B cell (primary cell): ENCODE measurements around the gene HDAC10. TPM values are rescaled to one million over a fixed set of nuclear protein-coding genes. Genes with fewer than 3 reads are reported as not detected.

Experiments
- ATAC-seq: fragments of 200-7000 bp; cut with Tn5 transposase; one replicate; pipeline ENCODE4 v1.10.0; 2021; ENCODE audit warnings: low read depth, mild to moderate bottlenecking, moderate number of reproducible peaks, moderate library complexity
- CTCF ChIA-PET: fragments of 350-600 bp; sonication (Branson Sonifier 250); formaldehyde crosslinking; loops from one replicate; lab custom pipeline; 2021; ENCODE audit warnings: antibody characterized with exemption, inconsistent platforms; lab: Charles Lee
- POLR2A ChIA-PET: fragments of 350-600 bp; sonication (Branson Sonifier 250); formaldehyde crosslinking; loops from one replicate; lab custom pipeline; 2021; ENCODE audit warnings: antibody characterized with exemption; lab: Charles Lee
- DNase-seq: peaks from one replicate; pipeline ENCODE4 v3.0.0; 2013
- H2AFZ ChIP-seq: 2 replicates; pipeline ENCODE4 v1.6.1; 2012; ENCODE audit warnings: mild to moderate bottlenecking, low read depth, low read length; ENCODE audit not compliant: insufficient read depth, poor library complexity, severe bottlenecking
- H3K27ac ChIP-seq, 2 donors: 1 replicate in 1 of 2; 2 replicates in 1 of 2; pipeline ENCODE4 v1.5.1; 2012 to 2013; ENCODE audit warnings: low read length in 2 of 2, mild to moderate bottlenecking in 2 of 2, moderate library complexity in 1 of 2
- H3K27me3 ChIP-seq, 4 experiments: fragments of 200-600 bp in 1 of 4; sonication (generic) in 1 of 4; replicated peaks in 1 of 4; 1 replicate in 2 of 4; 2 replicates in 2 of 4; pipeline versions ENCODE4 v1.6.1 to v1.7.0; 2013 to 2016; ENCODE audit warnings: low read length in 3 of 4, mild to moderate bottlenecking in 2 of 4, mixed read lengths in 1 of 4, moderate library complexity in 1 of 4; ENCODE audit not compliant: insufficient read depth in 4 of 4, control insufficient read depth in 3 of 4; ENCODE audit errors: control extremely low read depth in 1 of 4
- H3K36me3 ChIP-seq, 2 experiments: replicated peaks in 1 of 2; 1 replicate in 1 of 2; 2 replicates in 1 of 2; pipeline versions ENCODE4 v1.6.1 to v1.7.1; 2013; ENCODE audit warnings: low read length in 1 of 2; ENCODE audit not compliant: insufficient read depth in 2 of 2, control insufficient read depth in 1 of 2; ENCODE audit errors: control extremely low read depth in 1 of 2, extremely low read depth in 1 of 2
- H3K4me1 ChIP-seq, 2 donors: fragments of 200-600 bp in 1 of 2; sonication (generic) in 1 of 2; 1 replicate in 1 of 2; 2 replicates in 1 of 2; pipeline versions ENCODE4 v1.5.1 to v1.6.1; 2013 to 2017; ENCODE audit warnings: low read length in 2 of 2; ENCODE audit not compliant: control insufficient read depth in 2 of 2, insufficient read depth in 2 of 2
- H3K4me2 ChIP-seq: replicated peaks from 2 replicates; pipeline ENCODE3; 2012; ENCODE audit warnings: mild to moderate bottlenecking, low read depth, low read length; ENCODE audit not compliant: poor library complexity, severe bottlenecking
- H3K4me3 ChIP-seq, 5 experiments: fragments of 200-600 bp in 1 of 5; sonication (generic) in 1 of 5; 1 replicate in 3 of 5; 2 replicates in 2 of 5; pipeline versions ENCODE4 v1.5.1 to v1.7.0; 2011 to 2016; ENCODE audit warnings: low read length in 4 of 5, mild to moderate bottlenecking in 4 of 5, low read depth in 2 of 5, control low read depth in 1 of 5, moderate library complexity in 1 of 5; ENCODE audit not compliant: insufficient read depth in 1 of 5; ENCODE audit errors: control extremely low read depth in 1 of 5, extremely low read depth in 1 of 5
- H3K79me2 ChIP-seq: fragments of 200-600 bp; sonication (generic); one replicate; pipeline ENCODE4 v1.6.0; 2016; ENCODE audit warnings: low read length; ENCODE audit not compliant: control insufficient read depth, insufficient read depth
- H3K9ac ChIP-seq: fragments of 200-600 bp; sonication (generic); 2 replicates; pipeline ENCODE4 v1.6.1; 2017; ENCODE audit warnings: mild to moderate bottlenecking, low read length, moderate library complexity
- H3K9me3 ChIP-seq, 3 donors: one replicate each; pipeline versions ENCODE4 v1.6.1 to v1.7.1; 2013; ENCODE audit warnings: low read length in 2 of 3; ENCODE audit not compliant: control insufficient read depth in 2 of 3, insufficient read depth in 1 of 3; ENCODE audit errors: control extremely low read depth in 1 of 3
- H4K20me1 ChIP-seq: 2 replicates; pipeline ENCODE4 v1.6.0; 2012; ENCODE audit warnings: mild to moderate bottlenecking, low read length; ENCODE audit not compliant: insufficient read depth, control insufficient read depth, poor library complexity, severe bottlenecking
- H3K27ac Mint-ChIP-seq: one replicate; pipeline ENCODE4 v1.8.0; 2021; ENCODE audit warnings: mixed read lengths
- H3K27me3 Mint-ChIP-seq: one replicate; pipeline ENCODE4 v1.8.0; 2021; ENCODE audit warnings: mixed read lengths
- H3K4me1 Mint-ChIP-seq: one replicate; pipeline ENCODE4 v1.8.0; 2021; ENCODE audit warnings: mixed read lengths
- H3K4me3 Mint-ChIP-seq: one replicate; pipeline ENCODE4 v1.8.0; 2021; ENCODE audit warnings: mixed read lengths
- H3K9me3 Mint-ChIP-seq: one replicate; pipeline ENCODE4 v1.8.0; 2022; ENCODE audit warnings: mixed read lengths; ENCODE audit not compliant: insufficient read depth
- EZH2 ChIP-seq: IDR thresholded peaks from 2 replicates; pipeline ENCODE4 v1.6.1; 2012; ENCODE audit warnings: borderline replicate concordance, low read depth, mild to moderate bottlenecking, moderate library complexity, low read length; ENCODE audit not compliant: insufficient read depth, poor library complexity, severe bottlenecking
- WGBS: methylation state at CpG from one replicate; pipeline ENCODE4 v1.1.5; 2013; ENCODE audit warnings: missing lambda C conversion rate; ENCODE audit not compliant: insufficient coverage; 5-methylcytosine and 5-hydroxymethylcytosine counted together
- intact Hi-C: fragments of 100-400 bp; cut with micrococcal nuclease; formaldehyde crosslinking; loops from one replicate; pipeline ENCODE4 v1.10.0; 2022
- polyA plus RNA-seq: library from polyadenylated mRNA; depleted of rRNA; stranded (reverse); fragments of >200 nt; gene quantifications from 2 replicates; pipeline ENCODE4 v1.2.3, GENCODE V29; 2012
- total RNA-seq, 2 donors: library from RNA; stranded (reverse); fragments of 120-200 nt in 1 of 2; gene quantifications; 1 replicate in 1 of 2; 2 replicates in 1 of 2; pipeline versions ENCODE4 v1.2.3 to v1.2.4, GENCODE V29; 2013 to 2022
- TF ChIP-seq, protein P1 (sequence below): fragments of 200-600 bp; IDR thresholded peaks from one replicate; pipeline ENCODE4 v1.8.0; 2022; ENCODE audit warnings: antibody characterized with exemption, mild to moderate bottlenecking

The HDAC10 gene
- total and polyA plus RNA-seq, 2 donors (not counting 1 experiment from before 2014, with no cell fraction given) = 136 to 187 TPM

DNA sequence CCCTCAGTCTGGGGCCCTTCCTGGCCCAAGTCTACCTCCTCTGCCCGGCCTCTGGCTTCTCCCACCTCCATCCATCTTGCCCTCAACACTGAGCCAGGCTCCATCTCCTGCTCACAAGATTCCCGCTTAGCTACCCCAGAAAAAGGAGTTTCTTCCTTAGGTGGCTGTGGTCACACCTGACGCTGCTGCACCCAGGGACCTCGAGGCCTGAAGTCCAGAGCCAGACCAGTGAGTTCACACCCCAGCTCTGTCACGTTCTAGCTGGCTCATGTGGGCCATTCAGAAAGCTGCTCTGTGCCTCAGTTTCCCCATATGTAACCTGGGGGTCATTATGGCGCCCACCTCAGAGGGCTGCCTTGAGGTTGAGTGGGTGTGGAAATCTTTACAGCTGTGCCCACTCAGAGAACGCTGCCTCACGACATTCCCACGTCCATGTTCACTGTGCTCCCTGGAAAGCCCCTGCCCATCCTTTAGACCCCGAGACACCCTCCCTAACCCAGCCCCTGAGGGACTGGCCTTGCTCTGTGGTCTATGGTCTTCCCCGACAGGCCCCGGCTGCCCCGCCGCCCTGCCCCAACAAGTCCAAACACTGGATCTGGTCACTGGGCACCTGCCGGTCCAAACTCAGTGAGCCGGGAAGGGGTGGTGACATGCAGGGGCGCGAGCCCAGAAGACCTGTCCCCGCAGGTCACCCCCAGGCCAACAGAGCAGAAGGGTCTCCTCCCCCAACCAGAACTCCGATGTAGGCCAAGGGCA, 46.6 kb upstream of the HDAC10 start:
- peaks cover 48% of the 10 kb centered on the region for H3K4me1 Mint-ChIP-seq
- H3K9me3 Mint-ChIP-seq = no peaks in the 10 kb centered on the region
- no peak overlapping the region for H3K27ac Mint-ChIP-seq
- Histone ChIP-seq H3K27me3 (peaks cover 0 to 17% (median 5%) of the 10 kb centered on the region in 4 experiments), H3K27ac (no peak overlapping the region), H3K4me3 (no peak overlapping the region), H2AFZ (no peak overlapping the region), H3K36me3 (no peaks in the 10 kb centered on the region), H3K4me2 (no peak overlapping the region), H3K9ac (no peak overlapping the region), H3K9me3 (peaks cover 0 to 3% (median 0%) of the 10 kb centered on the region in 3 donors), H4K20me1 (peaks cover 3% of the 10 kb centered on the region), H3K79me2 (no peaks in the 10 kb centered on the region), H3K4me1 (peaks cover 51 to 56% of the 10 kb centered on the region in 2 donors)
- DNase-seq = no peak
- ChIA-PET CTCF (interaction anchor here (0.7 to 1.9 kb wide), 4 partner anchors 18 to 45 kb away, joined by 3 to 6 read pairs (median 4); no protein-coding TSS in a partner anchor), POLR2A (interaction anchor here (0.7 kb wide), 1 partner anchor 27 kb away, joined by 4 read pairs; no protein-coding TSS in a partner anchor)
- intact Hi-C loops = no loop called here
- H3K4me3 Mint-ChIP-seq = no peak overlapping the region
- H3K27me3 Mint-ChIP-seq = peaks cover 10% of the 10 kb centered on the region
- WGBS = 95% methylated on average over 17 of the region's 20 CpGs
- TF ChIP-seq, protein P1, sequence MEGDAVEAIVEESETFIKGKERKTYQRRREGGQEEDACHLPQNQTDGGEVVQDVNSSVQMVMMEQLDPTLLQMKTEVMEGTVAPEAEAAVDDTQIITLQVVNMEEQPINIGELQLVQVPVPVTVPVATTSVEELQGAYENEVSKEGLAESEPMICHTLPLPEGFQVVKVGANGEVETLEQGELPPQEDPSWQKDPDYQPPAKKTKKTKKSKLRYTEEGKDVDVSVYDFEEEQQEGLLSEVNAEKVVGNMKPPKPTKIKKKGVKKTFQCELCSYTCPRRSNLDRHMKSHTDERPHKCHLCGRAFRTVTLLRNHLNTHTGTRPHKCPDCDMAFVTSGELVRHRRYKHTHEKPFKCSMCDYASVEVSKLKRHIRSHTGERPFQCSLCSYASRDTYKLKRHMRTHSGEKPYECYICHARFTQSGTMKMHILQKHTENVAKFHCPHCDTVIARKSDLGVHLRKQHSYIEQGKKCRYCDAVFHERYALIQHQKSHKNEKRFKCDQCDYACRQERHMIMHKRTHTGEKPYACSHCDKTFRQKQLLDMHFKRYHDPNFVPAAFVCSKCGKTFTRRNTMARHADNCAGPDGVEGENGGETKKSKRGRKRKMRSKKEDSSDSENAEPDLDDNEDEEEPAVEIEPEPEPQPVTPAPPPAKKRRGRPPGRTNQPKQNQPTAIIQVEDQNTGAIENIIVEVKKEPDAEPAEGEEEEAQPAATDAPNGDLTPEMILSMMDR = no peak
- TF ChIP-seq EZH2 = no peak
- ATAC-seq = no peak
